H1 (cell line): ENCODE results near the gene MDFIC.

Experiments
- ATF2 ChIP-seq: IDR thresholded peaks from 2 replicates; pipeline ENCODE4 v1.6.1; 2012; ENCODE audit warnings: low read length, inconsistent platforms
- BRCA1 ChIP-seq: IDR thresholded peaks from 2 replicates; pipeline ENCODE4 v1.6.1; 2012; ENCODE audit warnings: low read depth, low read length, improper control_type of control experiment
- CEBPB ChIP-seq: IDR thresholded peaks from 2 replicates; pipeline ENCODE4 v1.6.1; 2012; ENCODE audit warnings: low read depth, low read length
- CTCF ChIP-seq, 3 experiments: IDR thresholded peaks; 1 replicate in 2 of 3; 2 replicates in 1 of 3; pipeline versions ENCODE4 v1.5.1 to v1.6.1; 2011; ENCODE audit warnings: low read length in 3 of 3, mild to moderate bottlenecking in 3 of 3, inconsistent platforms in 2 of 3, low read depth in 1 of 3, moderate library complexity in 1 of 3; ENCODE audit not compliant: insufficient read depth in 1 of 3; ENCODE audit errors: control extremely low read depth in 1 of 3
- EP300 ChIP-seq, 2 experiments: IDR thresholded peaks; 1 replicate in 1 of 2; 2 replicates in 1 of 2; pipeline ENCODE4 v1.6.1; 2011 to 2012; ENCODE audit warnings: low read depth in 2 of 2, low read length in 2 of 2, mild to moderate bottlenecking in 2 of 2, borderline replicate concordance in 1 of 2, inconsistent platforms in 1 of 2, moderate library complexity in 1 of 2
- EZH2 ChIP-seq: fragments of 200-600 bp; sonication (generic); IDR thresholded peaks from 2 replicates; pipeline ENCODE4 v1.7.1; 2012; ENCODE audit warnings: low read depth, mild to moderate bottlenecking, moderate library complexity, low read length, inconsistent platforms; ENCODE audit not compliant: severe bottlenecking
- POLR2A ChIP-seq, 2 experiments: IDR thresholded peaks; 1 replicate in 1 of 2; 2 replicates in 1 of 2; pipeline ENCODE4 v1.6.1; 2011; ENCODE audit warnings: low read depth in 2 of 2, low read length in 2 of 2, mild to moderate bottlenecking in 2 of 2; ENCODE audit errors: control extremely low read depth in 1 of 2
- POLR2AphosphoS5 ChIP-seq: IDR thresholded peaks from 2 replicates; pipeline ENCODE4 v1.6.1; 2011; ENCODE audit warnings: low read depth, low read length
- RNF2 ChIP-seq: fragments of 200-900, 300-1000 bp; sonication (generic); IDR thresholded peaks from 2 replicates; pipeline ENCODE4 v1.7.1; 2016; ENCODE audit warnings: borderline replicate concordance, low read depth, mild to moderate bottlenecking, antibody characterized with exemption, low read length; ENCODE audit not compliant: poor library complexity, severe bottlenecking; ENCODE audit errors: missing control alignments
- TEAD4 ChIP-seq: IDR thresholded peaks from 2 replicates; pipeline ENCODE4 v1.6.1; 2012; ENCODE audit warnings: low read depth, low read length, inconsistent platforms, mixed read lengths
- ZNF274 ChIP-seq: IDR thresholded peaks from 2 replicates; pipeline ENCODE4 v1.7.0; 2012; ENCODE audit warnings: low read length, borderline replicate concordance; ENCODE audit errors: extremely low read depth

DNA sequence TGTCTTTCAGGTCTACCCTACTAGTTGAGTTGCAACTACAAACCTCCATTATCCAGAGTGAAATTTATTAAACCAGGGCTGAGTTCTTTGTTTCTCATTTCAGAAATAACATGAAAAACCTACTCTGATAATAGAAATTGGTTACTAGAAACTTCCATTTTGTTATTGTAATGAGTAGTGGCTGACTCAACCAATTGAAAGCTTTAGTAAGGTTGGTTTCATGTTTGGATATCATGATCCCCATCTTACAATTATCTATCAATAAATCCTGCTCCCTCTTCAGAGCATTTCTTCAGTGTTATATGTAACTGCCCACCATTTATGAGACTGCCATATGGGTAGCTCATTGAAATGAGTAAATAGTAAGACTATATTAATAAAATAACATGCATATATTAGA is 16.9 kb downstream of the MDFIC start:
- no peak for TF ChIP-seq CTCF (IDR thresholded peaks at IDR 0.05; ENCODE audit: control extremely low read depth in 1 of 3, insufficient read depth in 1 of 3, low read depth in 1 of 3, low read length in 3 of 3)
- TF ChIP-seq RNF2 = no peak
- no peak for TF ChIP-seq TEAD4
- no peak for TF ChIP-seq POLR2A (IDR thresholded peaks at IDR 0.05; ENCODE audit: control extremely low read depth in 1 of 2, low read depth in 2 of 2, low read length in 2 of 2)
- no peak for TF ChIP-seq EZH2
- no peak for TF ChIP-seq ZNF274
- no peak for TF ChIP-seq BRCA1
- no peak for TF ChIP-seq POLR2AphosphoS5
- TF ChIP-seq CEBPB = no peak
- no peak for TF ChIP-seq ATF2
- TF ChIP-seq EP300 (IDR thresholded peaks at IDR 0.05; ENCODE audit: borderline replicate concordance in 1 of 2, low read depth in 2 of 2, low read length in 2 of 2) = no peak
